Endodermal cell (in vitro differentiated cells): Measurements from ENCODE around the gene PRRT3. TPM values are rescaled to one million over a fixed set of nuclear protein-coding genes. Genes with fewer than 3 reads are reported as not detected.

Experiments used
- DNase-seq: peaks from one replicate; pipeline ENCODE4 v3.0.0-alpha.2; 2017
- H3K27ac ChIP-seq: 2 replicates; pipeline ENCODE4 v1.5.1; 2013; ENCODE audit warnings: mild to moderate bottlenecking, low read depth, low read length, moderate library complexity
- H3K27me3 ChIP-seq: 2 replicates; pipeline ENCODE4 v1.6.1; 2013; ENCODE audit warnings: mild to moderate bottlenecking, low read length, moderate library complexity; ENCODE audit not compliant: insufficient read depth, control insufficient read depth, poor library complexity, severe bottlenecking
- H3K36me3 ChIP-seq: 2 replicates; pipeline ENCODE4 v1.7.0; 2013; ENCODE audit warnings: mild to moderate bottlenecking, low read length, moderate library complexity; ENCODE audit not compliant: control insufficient read depth, insufficient read depth
- H3K4me1 ChIP-seq: one replicate; pipeline ENCODE4 v1.7.0; 2013; ENCODE audit warnings: low read length; ENCODE audit not compliant: control insufficient read depth, insufficient read depth
- H3K4me3 ChIP-seq: 2 replicates; pipeline ENCODE4 v1.5.1; 2013; ENCODE audit warnings: mild to moderate bottlenecking, low read length, moderate library complexity
- H3K9ac ChIP-seq: 2 replicates; pipeline ENCODE4 v1.6.1; 2013; ENCODE audit warnings: mild to moderate bottlenecking, low read length, moderate library complexity; ENCODE audit not compliant: poor library complexity, severe bottlenecking; ENCODE audit errors: extremely low read depth
- H3K9me3 ChIP-seq: 2 replicates; pipeline ENCODE4 v1.6.1; 2013; ENCODE audit warnings: mild to moderate bottlenecking, low read length, moderate library complexity; ENCODE audit not compliant: control insufficient read depth
- H3K27ac Mint-ChIP-seq: 2 replicates; pipeline ENCODE4 v1.8.0; 2020; ENCODE audit warnings: mixed read lengths
- H3K27me3 Mint-ChIP-seq: 2 replicates; pipeline ENCODE4 v1.8.0; 2021; ENCODE audit warnings: mild to moderate bottlenecking, mixed read lengths; ENCODE audit not compliant: insufficient read depth
- H3K36me3 Mint-ChIP-seq: 2 replicates; pipeline ENCODE4 v1.8.0; 2020; ENCODE audit warnings: low read depth, mixed read lengths
- H3K4me1 Mint-ChIP-seq: 2 replicates; pipeline ENCODE4 v1.8.0; 2020; ENCODE audit warnings: mixed read lengths
- H3K4me3 Mint-ChIP-seq: 2 replicates; pipeline ENCODE4 v1.8.0; 2020; ENCODE audit warnings: mild to moderate bottlenecking, moderate library complexity, mixed read lengths
- H3K9me3 Mint-ChIP-seq: 2 replicates; pipeline ENCODE4 v1.8.0; 2020; ENCODE audit warnings: mild to moderate bottlenecking, mixed read lengths
- CTCF ChIP-seq: fragments of 200-600 bp; sonication (generic); conservative IDR thresholded peaks from 2 replicates; pipeline ENCODE4 v1.5.0; 2021; ENCODE audit warnings: antibody characterized with exemption, mild to moderate bottlenecking
- WGBS, 2 experiments: methylation state at CpG; one replicate each; pipeline versions ENCODE4 v1.1.5 to v1.1.7; 2013; ENCODE audit warnings: missing lambda C conversion rate in 2 of 2, mixed read lengths in 1 of 2; ENCODE audit not compliant: insufficient coverage in 1 of 2, insufficient read length in 1 of 2; 5-methylcytosine and 5-hydroxymethylcytosine counted together
- long read RNA-seq, 4 experiments: library from polyadenylated mRNA in 2 of 4; library from RNA in 1 of 4; library from capped mRNA in 1 of 4; stranded (forward) in 3 of 4; unstranded in 1 of 4; transcript quantifications; one replicate each; pipeline ENCODE4 v2.0.0, GENCODE V29; 2020 to 2021; ENCODE audit warnings: inconsistent platforms in 1 of 4
- polyA plus RNA-seq, 2 experiments: library from polyadenylated mRNA; stranded (reverse); fragments of 50-300 nt; gene quantifications; one replicate each; pipeline ENCODE4 v1.2.3, GENCODE V29; 2013
- total RNA-seq, 2 donors: library from RNA; stranded (reverse); fragmentation: NEBNext Ultra II Directional in 1 of 2; extraction: Animal tissue kit (Norgen Biotek cat#: 25700) in 1 of 2; gene quantifications; 2 replicates in 1 of 2; 3 replicates in 1 of 2; pipeline ENCODE4 v1.2.1, GENCODE V29; 2021

The PRRT3 gene
- total RNA-seq: 10 to 100 TPM in 1 of 2 donors, 1 to 10 TPM in 1; 7.4 to 11.3 TPM
- 6.6 TPM for polyA plus RNA-seq (2013, experiment 1 of 2)
- 5.5 TPM for polyA plus RNA-seq (2013, experiment 2 of 2)
- long read RNA-seq, experiment 1, partial matches to known transcripts: 4 of 4 reads
- long read RNA-seq, experiment 1, other reads (novel, unspliced or antisense): 0 of 4 reads
- long read RNA-seq, experiment 2, transcript PRRT3-203 (4 exons, 3,761 nt): major isoform, 24 of 47 reads
- long read RNA-seq, experiment 2, partial matches to known transcripts: 4 of 47 reads
- long read RNA-seq, experiment 2, other reads (novel, unspliced or antisense): 19 of 47 reads
- long read RNA-seq, experiment 3, transcript PRRT3-203 (4 exons, 3,761 nt): major isoform, 9 of 17 reads
- long read RNA-seq, experiment 3, partial matches to known transcripts: 4 of 17 reads
- long read RNA-seq, experiment 3, other reads (novel, unspliced or antisense): 3 of 17 reads
- long read RNA-seq, experiment 4, partial matches to known transcripts: 0 of 1 reads
- long read RNA-seq, experiment 4, other reads (novel, unspliced or antisense): 1 of 1 reads

DNA sequence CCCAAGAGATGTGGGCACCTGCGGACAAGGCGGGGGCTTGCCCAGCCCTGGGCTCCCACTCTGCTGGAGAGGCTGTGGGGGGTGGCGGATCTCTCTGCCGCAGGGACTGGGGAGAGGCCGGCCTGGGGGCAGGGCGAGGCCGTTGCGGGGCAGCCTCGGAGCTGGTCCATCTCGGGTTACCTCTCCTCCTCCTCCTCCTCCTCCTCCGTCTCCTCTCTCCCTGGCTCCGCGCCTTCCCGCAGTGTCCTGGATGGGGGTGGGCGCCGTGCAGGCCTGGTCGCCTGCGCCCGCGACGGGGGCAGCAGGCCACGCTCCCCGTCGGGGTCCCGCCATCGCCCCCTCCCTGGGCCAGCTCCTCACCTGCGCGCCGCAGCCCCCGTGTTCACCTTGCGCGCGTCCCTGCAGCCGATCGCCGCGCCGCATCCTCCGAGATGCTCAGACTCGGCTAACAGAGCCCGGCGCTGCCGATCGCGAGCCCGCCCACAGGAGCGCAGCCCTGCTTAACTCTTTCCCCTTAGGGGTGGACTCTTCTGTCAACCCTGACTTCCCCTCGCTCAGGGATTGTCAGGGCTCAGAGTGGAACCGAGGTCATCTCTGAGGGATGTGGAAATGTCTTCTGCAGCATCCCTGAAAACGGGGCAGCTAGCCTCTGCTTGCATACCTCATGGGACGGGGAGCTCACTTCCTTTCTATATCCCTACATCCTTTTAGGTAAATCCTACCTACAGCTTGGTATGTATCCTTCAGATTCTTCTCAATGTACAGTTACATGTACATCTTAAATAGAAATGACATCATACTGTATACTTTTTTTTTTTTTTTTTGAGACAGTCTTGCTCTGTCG lies at the start of gene PRRT3:
TSS of gene PRRT3 (minus strand) at position 447 of the 844 bp plus-strand sequence. CDS start 2,293 bp downstream, outside the sequence.
- peaks cover 4% of the 10 kb centered on the region for H3K36me3 Mint-ChIP-seq
- no peak for TF ChIP-seq CTCF
- H3K4me3 Mint-ChIP-seq: peak within 1 kb of the TSS; percentile 62
- H3K27me3 Mint-ChIP-seq: peaks cover 18% of the 10 kb centered on the region
- Histone ChIP-seq H3K27me3 (no peaks in the 10 kb centered on the region), H3K9me3 (no peaks in the 10 kb centered on the region), H3K4me3 (peak within 1 kb of the TSS; percentile 75), H3K9ac (no peak within 1 kb of the TSS), H3K27ac (no peak within 1 kb of the TSS), H3K36me3 (no peaks in the 10 kb centered on the region), H3K4me1 (no peaks in the 10 kb centered on the region)
- peaks cover 13% of the 10 kb centered on the region for H3K4me1 Mint-ChIP-seq
- 7 to 14% methylated on average over 10 to 52 of the region's 52 CpGs for WGBS, 2 experiments
- peak; percentile 88 for DNase-seq
- H3K9me3 Mint-ChIP-seq: no peaks in the 10 kb centered on the region
- no peak within 1 kb of the TSS for H3K27ac Mint-ChIP-seq

GRCh38 chr3:10000686-10001085 lies 48.5 kb upstream of the PRRT3 start:
- Histone ChIP-seq H3K27me3 (no peaks in the 10 kb centered on the region), H3K36me3 (peaks cover 53% of the 10 kb centered on the region), H3K27ac (no peak overlapping the region), H3K4me1 (no peaks in the 10 kb centered on the region), H3K4me3 (no peak overlapping the region), H3K9me3 (no peaks in the 10 kb centered on the region), H3K9ac (no peak overlapping the region)
- Mint-ChIP-seq H3K4me3 (no peak overlapping the region), H3K4me1 (no peaks in the 10 kb centered on the region), H3K36me3 (peaks cover 62% of the 10 kb centered on the region), H3K27ac (peak overlapping the region; percentile 30), H3K27me3 (no peaks in the 10 kb centered on the region), H3K9me3 (no peaks in the 10 kb centered on the region)
- WGBS, 2 experiments: 95 to 97% methylated on average over 5 to 7 of the region's 7 CpGs
- no peak for TF ChIP-seq CTCF
- DNase-seq: no peak

DNA sequence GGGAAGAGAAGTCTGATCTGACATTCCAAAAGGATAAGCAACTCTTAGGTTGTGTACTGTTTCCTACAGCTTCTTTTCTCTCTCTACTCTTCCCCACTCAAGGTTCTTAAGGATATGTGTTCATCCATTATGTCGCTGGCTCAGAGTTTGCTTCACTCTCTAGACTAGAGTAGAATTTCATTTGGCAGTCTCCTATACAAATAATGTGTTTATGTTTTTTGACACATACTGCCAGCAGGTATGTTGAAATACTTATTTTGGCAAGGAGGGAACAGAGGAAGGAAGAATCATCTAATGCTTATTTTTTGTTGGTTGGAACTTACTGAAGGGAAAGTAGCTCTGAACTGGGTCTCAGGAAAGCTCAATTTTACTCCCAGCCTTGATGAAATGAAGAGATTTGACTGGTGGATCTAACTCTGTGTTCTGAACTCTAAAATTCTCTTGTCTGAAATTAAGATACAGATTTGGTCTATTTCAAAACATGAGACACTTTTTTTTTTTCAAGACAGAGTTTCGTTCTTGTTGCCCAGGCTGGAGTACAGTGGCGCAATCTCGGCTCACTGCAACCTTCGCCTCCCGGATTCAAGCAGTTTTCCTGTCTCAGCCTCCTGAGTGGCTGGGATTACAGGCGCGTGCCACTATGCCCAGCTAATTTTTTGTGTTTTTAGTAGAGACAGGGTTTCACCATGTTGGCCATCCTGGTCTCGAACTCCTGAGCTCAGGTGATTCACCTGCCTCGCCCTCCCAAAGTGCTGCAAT lies 42.1 kb upstream of the PRRT3 start:
- no peak overlapping the region for H3K9ac ChIP-seq
- H3K27me3 Mint-ChIP-seq: no peaks in the 10 kb centered on the region
- no peaks in the 10 kb centered on the region for H3K9me3 Mint-ChIP-seq
- no peak for TF ChIP-seq CTCF
- no peak for DNase-seq
- no peak overlapping the region for H3K27ac Mint-ChIP-seq
- H3K4me1 Mint-ChIP-seq: no peaks in the 10 kb centered on the region
- no peaks in the 10 kb centered on the region for H3K9me3 ChIP-seq
- H3K4me3 Mint-ChIP-seq: no peak overlapping the region
- no peaks in the 10 kb centered on the region for H3K4me1 ChIP-seq
- peaks cover 42% of the 10 kb centered on the region for H3K36me3 ChIP-seq
- WGBS, 2 experiments: 91 to 92% methylated on average over 9 to 10 of the region's 10 CpGs
- no peak overlapping the region for H3K27ac ChIP-seq
- no peaks in the 10 kb centered on the region for H3K27me3 ChIP-seq
- H3K36me3 Mint-ChIP-seq: peaks cover 40% of the 10 kb centered on the region
- no peak overlapping the region for H3K4me3 ChIP-seq
